Loucy (cell line): ENCODE measurements around the gene PRKN.
"Not testable (repeated sequence)": the region's sequence is repeated elsewhere in the genome, so short reads cannot be mapped to it uniquely, and the experiment has no call there.

Experiments used
- EZH2phosphoT487 ChIP-seq: fragments of 200-600 bp; IDR thresholded peaks from 2 replicates; pipeline ENCODE4 v1.6.1; 2018; ENCODE audit warnings: antibody characterized with exemption, mild to moderate bottlenecking, moderate library complexity, borderline replicate concordance
- TF ChIP-seq, protein P1 (sequence below): fragments of 200-600 bp; sonication (generic); conservative IDR thresholded peaks from 2 replicates; pipeline ENCODE4 v1.5.1; 2014; ENCODE audit warnings: mild to moderate bottlenecking, antibody characterized with exemption, low read length

DNA sequence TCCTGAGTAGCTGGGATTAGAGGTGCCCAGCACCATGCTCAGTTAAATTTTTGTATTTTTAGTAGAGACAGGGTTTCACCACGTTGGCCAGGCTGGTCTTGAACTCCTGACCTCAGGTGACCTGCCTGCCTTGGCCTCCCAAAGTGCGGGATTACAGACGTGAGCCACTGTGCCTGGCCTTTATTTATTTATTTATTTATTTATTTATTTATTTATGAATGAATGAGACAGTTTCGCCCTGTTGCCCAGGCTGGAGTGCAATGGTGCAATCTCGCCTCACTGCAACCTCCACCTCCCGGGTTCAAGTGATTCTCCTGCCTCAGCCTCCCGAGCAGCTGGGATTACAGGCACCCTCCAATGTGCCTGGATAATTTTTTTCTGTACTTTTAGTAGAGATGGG lies 48.7 kb downstream of the PRKN start:
- not testable (repeated sequence) for TF ChIP-seq EZH2phosphoT487
- TF ChIP-seq, protein P1, sequence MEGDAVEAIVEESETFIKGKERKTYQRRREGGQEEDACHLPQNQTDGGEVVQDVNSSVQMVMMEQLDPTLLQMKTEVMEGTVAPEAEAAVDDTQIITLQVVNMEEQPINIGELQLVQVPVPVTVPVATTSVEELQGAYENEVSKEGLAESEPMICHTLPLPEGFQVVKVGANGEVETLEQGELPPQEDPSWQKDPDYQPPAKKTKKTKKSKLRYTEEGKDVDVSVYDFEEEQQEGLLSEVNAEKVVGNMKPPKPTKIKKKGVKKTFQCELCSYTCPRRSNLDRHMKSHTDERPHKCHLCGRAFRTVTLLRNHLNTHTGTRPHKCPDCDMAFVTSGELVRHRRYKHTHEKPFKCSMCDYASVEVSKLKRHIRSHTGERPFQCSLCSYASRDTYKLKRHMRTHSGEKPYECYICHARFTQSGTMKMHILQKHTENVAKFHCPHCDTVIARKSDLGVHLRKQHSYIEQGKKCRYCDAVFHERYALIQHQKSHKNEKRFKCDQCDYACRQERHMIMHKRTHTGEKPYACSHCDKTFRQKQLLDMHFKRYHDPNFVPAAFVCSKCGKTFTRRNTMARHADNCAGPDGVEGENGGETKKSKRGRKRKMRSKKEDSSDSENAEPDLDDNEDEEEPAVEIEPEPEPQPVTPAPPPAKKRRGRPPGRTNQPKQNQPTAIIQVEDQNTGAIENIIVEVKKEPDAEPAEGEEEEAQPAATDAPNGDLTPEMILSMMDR: not testable (repeated sequence)
